PC-9 (cell line): ENCODE data around the gene ZNF221. TPM values are rescaled to one million over a fixed set of nuclear protein-coding genes. Genes with fewer than 3 reads are reported as not detected.

Experiments used
- BruUV-seq: library from RNA; stranded (reverse); fragments of 400-500 nt; replicated peaks from 2 replicates; lab custom pipeline; 2021; lab: Mats Ljungman, UMichigan
- CTCF ChIA-PET: fragments of 300-600 bp; sonication (Branson Sonifier 250); formaldehyde crosslinking; loops from one replicate; lab custom pipeline; 2022; ENCODE audit warnings: antibody characterized with exemption; lab: Charles Lee
- POLR2A ChIA-PET: fragments of 300-600 bp; sonication (Branson Sonifier 250); formaldehyde crosslinking; loops from one replicate; lab custom pipeline; 2022; ENCODE audit warnings: antibody characterized with exemption; ENCODE audit not compliant: unreplicated experiment; lab: Charles Lee
- DNase-seq, 2 experiments: peaks; one replicate each; pipeline versions ENCODE4 v3.0.0 to v3.0.0-alpha.2; 2015 to 2022; ENCODE audit warnings: mixed read lengths in 1 of 2
- H2AFZ ChIP-seq: fragments of 200-600 bp; sonication (generic); 2 replicates; pipeline ENCODE4 v1.8.1; 2017; ENCODE audit warnings: antibody characterized with exemption
- H3F3A ChIP-seq: fragments of 200-600 bp; sonication (generic); 2 replicates; pipeline ENCODE4 v1.8.1; 2017; ENCODE audit warnings: antibody characterized with exemption, mild to moderate bottlenecking, low read depth; ENCODE audit not compliant: insufficient read depth
- H3K27ac ChIP-seq: fragments of 200-600 bp; sonication (generic); 2 replicates; pipeline ENCODE4 v1.6.1; 2016; ENCODE audit warnings: mixed run types
- H3K27me3 ChIP-seq: fragments of 200-600 bp; sonication (generic); 2 replicates; pipeline ENCODE4 v1.6.1; 2016; ENCODE audit warnings: low read depth, mixed run types; ENCODE audit not compliant: insufficient read depth
- H3K36me3 ChIP-seq: fragments of 200-600 bp; sonication (generic); 2 replicates; pipeline ENCODE4 v1.6.1; 2016; ENCODE audit warnings: low read depth, mixed run types
- H3K4me1 ChIP-seq: fragments of 200-600 bp; sonication (generic); replicated peaks from 2 replicates; pipeline ENCODE4 v1.6.1; 2016; ENCODE audit warnings: mixed run types; ENCODE audit not compliant: insufficient read depth
- H3K4me2 ChIP-seq: fragments of 200-600 bp; sonication (generic); 2 replicates; pipeline ENCODE4 v1.6.1; 2017; ENCODE audit warnings: mixed run types
- H3K4me3 ChIP-seq: fragments of 200-600 bp; sonication (generic); 2 replicates; pipeline ENCODE4 v1.6.1; 2016; ENCODE audit warnings: mixed run types
- H3K79me2 ChIP-seq: fragments of 200-600 bp; sonication (generic); 2 replicates; pipeline ENCODE4 v1.6.1; 2017; ENCODE audit warnings: low read depth, mixed run types
- H3K9me2 ChIP-seq: fragments of 200-600 bp; sonication (generic); 2 replicates; pipeline ENCODE4 v1.8.1; 2017; ENCODE audit warnings: mild to moderate bottlenecking; ENCODE audit not compliant: insufficient read depth
- H3K9me3 ChIP-seq: fragments of 200-600 bp; sonication (generic); 2 replicates; pipeline ENCODE4 v1.8.1; 2016; ENCODE audit warnings: low read depth; ENCODE audit not compliant: insufficient read depth
- H4K20me1 ChIP-seq: fragments of 200-600 bp; sonication (generic); 2 replicates; pipeline ENCODE4 v1.8.1; 2017; ENCODE audit not compliant: insufficient read depth
- EZH2 ChIP-seq: fragments of 200-600 bp; sonication (generic); IDR thresholded peaks from 2 replicates; pipeline ENCODE4 v1.8.0; 2017; ENCODE audit warnings: antibody characterized with exemption, low read depth
- intact Hi-C: fragments of 100-400 bp; cut with micrococcal nuclease; formaldehyde crosslinking; loops from one replicate; pipeline ENCODE4 v1.10.0; 2022; ENCODE audit not compliant: unreplicated experiment
- total RNA-seq: library from RNA; stranded (reverse); gene quantifications from 2 replicates; pipeline ENCODE4 v1.2.3, GENCODE V29; 2021
- TF ChIP-seq, protein P1 (sequence below): fragments of 200-600 bp; sonication (generic); conservative IDR thresholded peaks from 2 replicates; pipeline ENCODE4 v1.6.1; 2017; ENCODE audit warnings: mixed run types, antibody characterized with exemption, mild to moderate bottlenecking, moderate library complexity

ZNF221 gene
- total RNA-seq, 1 experiment from 2014 or later, result 1.7 TPM

DNA sequence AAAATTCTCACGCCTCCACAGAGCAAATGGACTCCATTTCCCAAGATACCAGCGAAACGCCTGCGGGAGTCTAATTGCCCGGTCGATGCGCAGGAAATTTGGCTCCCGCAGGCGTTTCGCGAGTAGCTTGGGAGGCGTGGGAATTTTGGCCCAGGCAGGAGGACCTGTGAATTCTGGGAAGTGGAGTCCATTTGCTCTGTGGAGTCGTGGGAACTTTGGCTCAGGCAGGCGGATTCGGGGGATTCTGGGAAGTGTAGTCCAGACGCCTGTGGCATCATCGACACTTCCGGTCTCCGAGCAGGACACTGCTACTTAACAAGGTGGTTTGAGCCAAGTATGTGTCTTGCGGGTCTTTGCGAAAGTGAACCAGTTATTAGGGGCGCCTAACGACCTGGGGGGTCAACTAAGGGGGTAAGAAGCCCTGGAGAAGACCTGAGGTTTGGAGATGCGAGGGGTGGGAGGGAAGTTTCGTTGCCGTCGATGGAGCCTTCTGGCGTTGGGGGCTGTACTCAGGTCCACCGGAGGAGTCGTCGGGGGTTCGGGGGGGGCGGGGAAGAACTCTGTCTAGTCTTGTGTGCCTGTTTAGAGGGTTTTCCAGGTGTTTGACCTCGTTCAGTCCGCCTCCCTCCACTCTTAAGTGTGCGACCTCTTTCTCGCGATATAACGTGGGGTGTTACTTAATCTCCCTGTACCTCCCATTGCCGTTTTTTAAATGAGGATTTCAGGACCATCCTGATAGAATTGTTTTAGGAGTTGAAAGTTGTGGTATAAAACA is 33.1 kb downstream of the ZNF221 start, which contains the start of gene ZNF155:
Gene ZNF155 (plus strand): TSS at position 277 of the 775 bp plus-strand sequence. CDS start 4,356 bp downstream, outside the sequence.
- H3K27me3 ChIP-seq, result no peaks in the 10 kb centered on the region
- POLR2A ChIA-PET, result no interaction called here
- TF ChIP-seq, protein P1, sequence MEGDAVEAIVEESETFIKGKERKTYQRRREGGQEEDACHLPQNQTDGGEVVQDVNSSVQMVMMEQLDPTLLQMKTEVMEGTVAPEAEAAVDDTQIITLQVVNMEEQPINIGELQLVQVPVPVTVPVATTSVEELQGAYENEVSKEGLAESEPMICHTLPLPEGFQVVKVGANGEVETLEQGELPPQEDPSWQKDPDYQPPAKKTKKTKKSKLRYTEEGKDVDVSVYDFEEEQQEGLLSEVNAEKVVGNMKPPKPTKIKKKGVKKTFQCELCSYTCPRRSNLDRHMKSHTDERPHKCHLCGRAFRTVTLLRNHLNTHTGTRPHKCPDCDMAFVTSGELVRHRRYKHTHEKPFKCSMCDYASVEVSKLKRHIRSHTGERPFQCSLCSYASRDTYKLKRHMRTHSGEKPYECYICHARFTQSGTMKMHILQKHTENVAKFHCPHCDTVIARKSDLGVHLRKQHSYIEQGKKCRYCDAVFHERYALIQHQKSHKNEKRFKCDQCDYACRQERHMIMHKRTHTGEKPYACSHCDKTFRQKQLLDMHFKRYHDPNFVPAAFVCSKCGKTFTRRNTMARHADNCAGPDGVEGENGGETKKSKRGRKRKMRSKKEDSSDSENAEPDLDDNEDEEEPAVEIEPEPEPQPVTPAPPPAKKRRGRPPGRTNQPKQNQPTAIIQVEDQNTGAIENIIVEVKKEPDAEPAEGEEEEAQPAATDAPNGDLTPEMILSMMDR, result no peak
- no peak for TF ChIP-seq EZH2
- peak within 1 kb of the TSS; percentile 82 for H3K4me3 ChIP-seq
- H2AFZ ChIP-seq, result peak within 1 kb of the TSS; percentile 96
- CTCF ChIA-PET, result no interaction called here
- H3K9me2 ChIP-seq, result no peaks in the 10 kb centered on the region
- DNase-seq, result peak; percentile 84 to 94
- H3F3A ChIP-seq, result no peaks in the 10 kb centered on the region
- peaks cover 11% of the 10 kb centered on the region for H3K79me2 ChIP-seq
- H4K20me1 ChIP-seq, result no peaks in the 10 kb centered on the region
- peak within 1 kb of the TSS; percentile 79 for H3K4me2 ChIP-seq
- 0 out of 2 replicates have a peak, but pooled peaks cover 3% of the 10 kb centered on the region for H3K9me3 ChIP-seq
- intact Hi-C loops, result loop anchor here (1.0 to 10.0 kb wide), 6 partner anchors 18 to 321 kb away; partner anchors contain the start of genes ZNF221, ZNF224, ZNF225 and ZNF230
- BruUV-seq, result no TSS peak
- H3K36me3 ChIP-seq, result peaks cover 9% of the 10 kb centered on the region
- 0 out of 2 replicates have a peak within 1 kb of the TSS, but pooled peaks have one; percentile 4 for H3K27ac ChIP-seq
- H3K4me1 ChIP-seq, result no peaks in the 10 kb centered on the region; the same call in 1 of the 2 replicates

- Histone ChIP-seq H2AFZ (peak overlapping the region; percentile 96), H3K27me3 (no peaks in the 10 kb centered on the region), H3K79me2 (peaks cover 11% of the 10 kb centered on the region), H3K27ac (no peak overlapping the region), H3K4me2 (peak overlapping the region; percentile 79), H3K4me1 (no peaks in the 10 kb centered on the region; the same call in 1 of the 2 replicates), H3K36me3 (peaks cover 15% of the 10 kb centered on the region), H4K20me1 (no peaks in the 10 kb centered on the region), H3K4me3 (peak overlapping the region; percentile 82), H3F3A (no peaks in the 10 kb centered on the region), H3K9me3 (0 out of 2 replicates have a peak, but pooled peaks cover 3% of the 10 kb centered on the region), H3K9me2 (no peaks in the 10 kb centered on the region)
- ChIA-PET POLR2A (no interaction called here), CTCF (no interaction called here)
- DNase-seq, result no peak
- intact Hi-C loops, result loop anchor here (1.0 to 10.0 kb wide), 6 partner anchors 18 to 320 kb away; partner anchors contain the start of genes ZNF221, ZNF224, ZNF225 and ZNF230
- BruUV-seq, result TSS peak; percentile 71
- no peak for TF ChIP-seq EZH2
- TF ChIP-seq, protein P1, result no peak
These were observed 33.6 kb downstream of the ZNF221 start for GRCh38 chr19:43984687-43985000.

GRCh38 chr19:43997631-43998290 is 46.7 kb downstream of the ZNF221 start:
- ChIA-PET CTCF (no interaction called here), POLR2A (no interaction called here)
- peaks cover 22% of the 10 kb centered on the region; the same call in 1 of the 2 replicates for H3K36me3 ChIP-seq
- no peak overlapping the region for H2AFZ ChIP-seq
- DNase-seq, result no peak
- H4K20me1 ChIP-seq, result no peaks in the 10 kb centered on the region
- peaks cover 10% of the 10 kb centered on the region; the same call in 1 of the 2 replicates for H3K9me3 ChIP-seq
- no peaks in the 10 kb centered on the region for H3K27me3 ChIP-seq
- no TSS peak for BruUV-seq
- H3K4me2 ChIP-seq, result no peak overlapping the region
- TF ChIP-seq, protein P1, result no peak
- TF ChIP-seq EZH2, result no peak
- H3K4me1 ChIP-seq, result peaks cover 6% of the 10 kb centered on the region; the same call in 1 of the 2 replicates
- no peak overlapping the region for H3K27ac ChIP-seq
- H3F3A ChIP-seq, result no peaks in the 10 kb centered on the region
- H3K9me2 ChIP-seq, result no peaks in the 10 kb centered on the region
- H3K4me3 ChIP-seq, result no peak overlapping the region
- H3K79me2 ChIP-seq, result no peaks in the 10 kb centered on the region
- intact Hi-C loops, result no loop called here
